HG03460 (cell line): Measurements from ENCODE around the gene BTBD9.

ENCODE experiments used
- ATAC-seq: cut with Tn5 transposase; IDR thresholded peaks from one replicate; pipeline ENCODE4 v1.9.1; 2021; ENCODE audit not compliant: unreplicated experiment

The BTBD9 gene

DNA sequence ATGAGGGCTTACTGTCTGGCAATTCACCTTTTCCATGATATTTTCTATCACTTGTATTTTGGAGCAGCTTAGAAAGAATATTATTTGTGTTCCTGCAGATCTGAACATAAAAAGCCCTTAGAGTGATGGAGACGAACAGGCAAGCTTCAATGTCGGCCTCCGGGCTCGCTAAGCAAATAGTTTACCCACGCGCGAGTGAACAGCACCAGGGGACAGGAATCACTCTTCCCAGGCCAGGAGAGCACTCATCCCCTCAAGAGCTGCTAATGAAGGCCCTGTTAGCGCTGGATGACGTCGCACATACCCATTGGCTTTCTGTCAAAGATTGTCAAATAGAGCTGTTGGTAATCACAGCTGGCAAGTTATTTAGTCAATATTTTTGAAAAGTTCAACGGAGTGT, 424.5 kb downstream of the BTBD9 start:
- ATAC-seq, result no peak

DNA sequence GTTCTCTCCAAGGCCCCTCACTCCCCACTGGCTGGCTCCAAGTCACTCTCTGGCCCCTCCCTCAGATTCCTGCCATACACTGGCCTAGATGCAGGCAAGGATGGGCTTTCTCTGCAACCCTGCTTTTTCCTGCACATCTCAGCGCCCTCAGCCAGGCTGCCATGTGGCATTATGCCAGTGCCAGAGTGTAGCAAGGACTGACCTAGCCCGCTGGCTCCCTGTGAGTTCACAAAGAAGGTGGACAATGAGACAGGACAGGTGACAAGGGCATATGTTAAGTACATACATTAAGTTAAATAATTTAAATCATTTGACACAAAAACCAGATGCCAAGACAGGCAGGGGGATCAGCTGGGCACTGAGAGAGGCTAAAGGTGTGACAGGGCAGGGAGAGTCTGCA, 425.6 kb downstream of the BTBD9 start:
- no peak for ATAC-seq

DNA sequence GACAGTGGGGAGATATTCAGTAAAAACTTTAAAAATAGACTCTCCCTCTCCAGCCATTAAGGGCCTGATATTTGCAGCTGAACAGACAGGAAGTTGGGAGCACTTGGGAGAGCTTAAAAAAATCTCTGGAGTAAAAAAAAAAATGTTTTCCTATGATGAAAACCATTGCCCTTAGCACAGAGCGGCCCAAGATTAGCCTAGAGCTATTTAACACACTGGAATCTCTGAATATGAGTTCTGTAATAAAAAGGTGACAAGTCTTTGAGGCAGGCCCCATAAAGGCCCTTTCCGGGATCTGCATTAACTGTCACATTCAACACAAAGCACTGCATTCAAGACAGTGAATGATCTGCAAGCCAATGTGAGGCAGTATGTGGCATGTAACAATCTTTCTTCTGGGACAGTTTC, 426.5 kb downstream of the BTBD9 start:
- no peak for ATAC-seq

DNA sequence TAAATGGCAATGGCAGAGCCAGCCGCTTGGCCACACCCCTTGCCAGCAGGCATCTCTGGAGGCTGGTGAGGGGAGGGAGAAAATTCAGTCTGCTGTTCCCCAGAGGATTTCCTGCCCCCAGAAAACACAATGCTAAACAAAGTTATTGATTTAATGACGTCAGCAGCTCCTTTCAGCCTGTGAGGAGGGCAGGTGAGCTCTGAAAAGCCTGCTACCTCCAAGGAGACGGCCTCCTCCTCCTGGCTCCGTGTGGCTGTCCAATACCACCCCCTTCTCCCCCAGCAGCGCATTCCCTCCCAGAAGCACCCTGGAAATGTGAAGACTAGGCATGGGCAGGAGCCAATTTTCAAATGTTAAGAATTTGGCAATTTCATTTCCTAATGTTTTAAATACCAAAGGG, 427.1 kb downstream of the BTBD9 start:
- no peak for ATAC-seq

DNA sequence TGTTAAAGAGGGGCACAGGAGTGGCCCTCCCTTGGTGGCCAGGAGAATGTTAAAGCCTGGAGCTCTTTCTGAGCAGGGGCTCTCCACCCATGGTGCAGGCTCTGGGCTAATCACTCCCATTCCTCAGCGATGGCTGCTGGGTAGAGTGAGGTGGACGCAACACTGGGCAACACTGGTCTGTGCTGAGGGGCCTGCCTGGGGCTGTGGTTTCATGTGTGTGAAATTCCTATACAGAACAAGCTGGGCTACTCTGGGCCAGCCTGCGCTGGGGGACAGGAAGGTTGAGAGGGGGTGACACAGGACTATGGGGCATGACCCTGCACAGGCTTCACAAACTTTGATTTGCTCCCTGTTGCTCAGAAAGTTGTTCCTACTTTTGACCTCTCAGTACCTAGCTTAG, 427.6 kb downstream of the BTBD9 start:
- ATAC-seq, result no peak

DNA sequence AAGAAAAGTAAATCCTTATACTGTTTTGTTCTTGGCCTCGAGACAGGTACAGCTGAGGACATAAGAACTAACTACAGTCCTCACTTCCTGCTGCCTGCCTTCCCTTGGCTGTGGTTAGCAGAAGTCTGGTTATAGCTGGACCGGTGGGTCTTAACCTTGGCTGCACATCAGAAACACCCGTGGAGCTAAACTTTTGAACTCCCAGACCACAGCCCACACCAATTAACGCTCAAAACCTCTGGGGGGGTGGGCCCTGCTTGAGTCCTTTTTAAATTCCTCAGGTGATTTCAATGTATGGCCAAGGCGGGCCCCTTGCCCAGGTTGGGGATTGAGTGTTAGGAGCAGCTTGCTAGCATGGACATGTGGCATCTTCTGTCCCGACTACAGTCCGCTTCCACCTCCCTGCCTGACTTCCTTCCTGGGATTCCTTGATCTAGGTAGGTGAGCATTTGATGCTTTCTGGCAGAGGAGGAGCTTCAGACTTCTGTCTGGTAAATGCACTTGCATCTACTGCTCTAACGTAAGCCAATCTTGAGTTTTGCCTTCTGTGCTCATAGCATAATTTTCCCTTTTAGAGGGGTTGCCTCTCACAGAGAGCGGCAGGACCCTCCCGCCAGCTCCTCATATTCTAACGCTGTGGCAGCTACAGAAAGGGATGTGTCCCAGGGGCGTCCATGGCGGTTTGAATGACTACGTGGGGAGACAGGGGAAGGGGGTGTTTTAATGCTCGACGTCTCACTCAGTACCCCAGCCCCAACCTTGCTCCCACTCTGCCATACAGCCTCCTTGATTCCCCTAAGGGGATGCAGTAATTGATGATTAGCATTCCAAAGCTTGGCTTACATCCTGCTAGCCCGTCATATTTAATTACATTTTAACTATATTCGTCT, 430.1 kb downstream of the BTBD9 start:
- ATAC-seq, result no peak

DNA sequence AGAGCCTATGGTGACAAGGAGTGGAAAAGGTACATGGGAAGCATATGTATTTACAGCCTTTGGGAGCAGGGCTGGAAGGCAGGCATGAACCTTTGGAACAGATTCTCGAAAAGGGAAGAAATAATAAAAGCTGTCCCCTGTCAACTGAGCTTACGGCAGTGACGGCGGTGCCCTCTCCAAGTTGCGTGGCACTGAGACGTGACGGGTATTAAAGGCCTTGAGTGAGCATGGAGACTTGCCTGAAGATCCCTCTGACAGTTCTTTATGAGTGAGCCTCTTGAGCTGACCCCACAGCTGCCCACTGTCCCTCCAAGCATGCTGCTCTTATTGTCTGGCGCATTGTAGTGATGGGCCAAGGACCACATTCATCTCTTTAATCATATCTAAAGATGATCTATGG, 431.7 kb downstream of the BTBD9 start:
- no peak for ATAC-seq

DNA sequence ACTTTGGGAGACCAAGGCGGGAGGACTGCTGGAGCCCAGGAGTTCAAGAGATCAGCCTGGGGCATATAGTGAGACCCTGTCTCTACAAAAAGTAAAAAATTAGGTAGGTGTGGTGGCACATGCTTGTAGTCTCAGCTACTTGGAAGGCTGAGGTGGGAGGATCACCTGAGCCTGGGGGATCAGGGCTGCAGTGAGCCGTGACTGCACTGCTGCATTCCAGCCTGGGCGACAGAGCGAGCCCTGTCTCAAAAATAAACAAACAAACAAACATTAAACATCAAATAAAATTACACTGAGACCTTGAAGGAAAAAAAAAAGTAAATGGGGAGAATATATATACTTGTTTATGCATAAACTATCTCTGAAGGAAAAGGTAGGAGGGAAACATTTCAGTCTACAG, 432.4 kb downstream of the BTBD9 start:
- ATAC-seq, result no peak

DNA sequence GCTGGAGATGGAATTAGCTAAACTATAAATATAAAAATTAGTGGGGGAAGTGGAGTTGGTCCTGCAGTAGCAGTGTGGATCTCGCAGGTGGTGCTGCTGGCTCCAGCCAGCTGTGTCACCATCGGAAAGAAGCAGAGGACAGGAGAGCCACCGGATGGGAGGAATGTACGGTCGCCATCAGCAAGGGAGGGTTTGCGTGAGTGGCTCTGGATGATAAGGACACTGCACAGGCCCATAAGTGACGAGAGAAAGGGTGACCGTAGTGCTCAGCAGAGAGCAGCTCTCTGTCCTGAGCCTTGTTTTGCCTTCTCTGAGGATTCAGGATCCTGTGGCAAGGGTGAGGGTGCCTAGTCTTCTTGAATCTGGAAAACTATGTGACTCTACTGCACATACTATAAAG, 441.5 kb downstream of the BTBD9 start:
- no peak for ATAC-seq

DNA sequence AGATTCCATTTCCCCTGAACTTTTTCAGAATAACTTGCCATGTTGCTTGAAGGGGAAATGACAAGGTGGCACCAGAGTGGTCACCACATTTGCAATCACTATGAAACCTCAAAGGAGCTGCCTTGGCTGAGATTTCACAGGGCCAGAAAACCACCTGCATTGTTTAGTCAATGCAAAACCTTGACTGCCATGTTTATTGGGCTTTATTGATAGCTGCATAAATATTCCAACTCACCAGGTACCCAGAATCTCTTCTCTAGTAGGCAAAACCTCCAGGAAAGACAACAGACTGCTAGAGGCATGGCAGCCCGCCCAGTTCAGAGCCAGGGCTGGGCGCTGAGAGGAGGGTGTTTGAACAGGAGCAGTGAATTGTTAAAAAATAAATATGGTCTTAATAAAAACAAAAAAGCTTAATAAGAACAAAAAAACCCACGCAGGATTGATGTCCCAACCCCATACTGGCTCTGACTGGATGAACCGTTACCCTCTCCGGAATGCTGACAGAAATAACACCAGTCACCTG, 444.6 kb downstream of the BTBD9 start:
- no peak for ATAC-seq

DNA sequence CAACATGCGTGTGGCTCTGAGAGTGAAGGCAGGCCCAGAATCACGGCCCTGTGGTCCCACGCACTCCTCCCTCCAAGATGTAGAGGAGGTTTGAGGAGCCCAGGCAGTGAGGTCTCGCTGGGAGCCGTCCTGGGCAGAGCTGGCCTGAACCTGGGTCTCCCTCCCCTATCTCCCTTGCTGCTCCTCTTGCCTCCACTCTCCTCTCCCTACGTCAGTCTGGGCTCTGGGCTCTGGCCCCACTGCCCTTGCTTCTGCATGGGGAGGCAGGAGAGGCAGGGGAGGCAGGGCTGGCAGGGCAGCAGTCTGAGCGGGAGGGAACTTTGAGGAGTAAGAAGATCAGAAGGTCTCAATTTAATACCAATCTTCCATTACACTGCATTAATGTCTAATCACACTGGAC, 445.1 kb downstream of the BTBD9 start:
- no peak for ATAC-seq

DNA sequence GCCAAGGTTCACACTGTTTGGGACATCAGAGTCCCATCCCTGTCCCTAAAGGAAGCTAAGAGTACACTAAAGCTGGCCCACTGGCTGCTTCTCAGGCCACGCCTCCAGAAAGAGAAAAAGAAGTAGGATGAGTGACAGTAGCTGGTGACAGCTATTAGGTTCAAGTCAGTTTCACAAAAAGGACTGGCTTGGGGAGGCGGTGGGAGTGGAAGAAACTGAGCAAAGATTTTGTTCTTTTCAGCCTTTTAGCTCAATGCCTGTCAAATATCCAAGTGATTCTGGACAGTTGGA, 445.5 kb downstream of the BTBD9 start:
- ATAC-seq, result no peak

DNA sequence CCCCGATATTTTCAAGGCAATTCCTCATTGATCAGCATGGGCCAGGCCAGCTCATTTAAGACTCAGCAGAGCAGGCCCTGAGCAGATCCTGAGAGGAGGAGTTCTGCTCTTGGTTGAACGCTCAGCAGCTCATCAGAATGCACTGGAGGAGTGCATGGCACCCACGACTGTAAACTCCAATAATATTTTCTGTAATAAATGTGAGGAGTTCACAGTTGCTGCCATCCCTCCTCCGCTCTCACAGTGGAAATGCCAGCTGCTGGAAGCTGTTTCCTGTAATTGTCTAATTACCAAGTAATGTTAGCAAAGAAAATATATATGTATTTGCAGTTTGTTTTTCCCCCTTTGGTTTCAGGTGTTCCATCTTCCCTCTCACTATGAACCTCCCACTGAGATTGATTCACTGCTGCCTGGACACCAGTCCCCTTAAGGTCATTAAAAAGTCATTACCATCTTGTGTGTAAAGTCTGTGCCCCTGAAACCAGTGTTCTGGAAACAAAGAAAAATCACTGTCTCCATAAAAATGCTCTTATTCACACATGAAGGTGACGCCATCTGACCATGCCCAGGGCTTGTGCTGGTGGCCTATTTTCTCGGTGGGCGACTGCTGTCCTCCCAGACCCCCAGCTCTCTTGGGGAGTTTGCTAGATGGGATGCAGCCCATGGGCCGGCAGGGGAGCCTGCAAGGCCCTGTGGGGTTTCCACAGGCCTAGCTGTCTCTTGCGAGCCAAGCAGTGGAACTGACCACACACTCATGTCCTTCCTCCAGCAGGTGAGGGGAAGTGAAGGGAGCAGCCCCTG, 446.0 kb downstream of the BTBD9 start:
- no peak for ATAC-seq

DNA sequence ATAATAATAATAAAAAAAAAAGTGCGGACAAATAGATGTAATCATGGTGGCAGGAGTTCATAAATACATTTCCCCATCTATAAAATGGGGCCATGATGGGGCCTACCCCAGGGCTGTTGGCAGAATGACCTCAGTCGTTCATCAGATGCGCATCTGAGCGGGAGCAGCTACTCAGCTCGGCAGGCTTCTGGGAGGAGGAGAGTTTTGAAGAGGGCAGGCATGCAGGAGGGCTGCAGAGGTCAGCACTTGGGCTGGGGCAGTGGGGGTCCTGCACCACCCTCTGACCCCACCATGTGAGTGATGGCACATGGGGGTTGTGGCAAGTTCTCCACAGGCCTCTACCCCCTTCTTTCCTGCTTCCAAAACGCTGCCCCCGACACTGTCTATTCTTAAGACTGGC, 446.7 kb downstream of the BTBD9 start:
- no peak for ATAC-seq

DNA sequence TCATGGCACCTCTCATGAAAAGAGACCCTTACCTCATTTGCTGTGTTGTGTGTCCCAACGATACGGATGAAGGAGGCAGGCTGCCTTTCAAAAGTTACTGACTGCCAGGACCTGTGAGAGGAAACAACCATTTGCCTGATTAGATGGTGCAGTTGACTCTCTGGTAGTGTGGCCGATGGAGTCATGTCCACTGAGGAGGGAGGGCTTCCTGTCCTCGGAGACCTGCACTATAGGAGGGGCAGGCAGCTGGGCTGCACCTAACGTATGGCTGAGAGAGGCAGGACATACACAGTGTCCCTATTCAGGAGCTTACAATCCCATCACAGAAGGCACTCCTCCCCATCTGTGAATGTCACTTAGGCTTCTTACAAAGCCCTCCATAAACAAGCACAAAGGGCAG, 447.2 kb downstream of the BTBD9 start:
- no peak for ATAC-seq

DNA sequence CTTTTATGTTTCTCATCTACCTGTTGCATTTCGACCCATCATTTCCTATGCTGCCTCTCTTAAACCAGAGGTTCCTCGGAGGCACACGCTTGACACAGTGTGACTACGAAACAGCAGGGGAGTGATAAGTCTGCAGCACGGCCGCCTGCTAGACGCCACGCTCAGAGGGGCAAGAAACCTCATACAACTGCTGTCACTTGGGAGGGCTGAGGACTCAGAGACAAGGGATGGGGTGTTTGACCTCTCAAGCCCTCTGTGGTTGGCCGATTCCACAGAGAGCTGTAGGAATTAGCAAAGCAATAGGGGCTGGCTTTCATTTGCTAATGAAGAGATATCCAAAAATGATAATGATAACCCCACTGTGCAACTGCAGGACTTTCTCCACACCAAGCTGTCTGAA, 447.7 kb downstream of the BTBD9 start:
- no peak for ATAC-seq

DNA sequence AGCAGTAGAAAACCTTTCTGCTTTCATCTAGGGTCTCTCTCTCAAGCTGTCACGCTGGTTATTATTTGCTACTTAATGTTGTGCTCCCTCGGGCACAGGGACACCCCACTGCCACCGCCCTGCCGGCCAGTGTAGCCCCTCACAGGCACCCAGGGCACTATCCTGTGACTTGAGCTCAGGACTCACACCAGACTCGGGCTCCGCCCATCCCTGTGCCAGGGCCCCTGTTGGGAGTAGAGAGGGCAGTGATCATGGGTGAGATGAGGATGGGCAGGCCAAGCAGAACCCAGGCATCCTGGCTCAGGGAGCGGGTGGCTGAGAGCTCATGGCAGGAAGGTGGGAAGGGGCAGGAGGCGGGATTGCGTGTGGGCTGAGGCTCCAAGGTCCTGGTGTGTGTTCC, 448.3 kb downstream of the BTBD9 start:
- no peak for ATAC-seq

DNA sequence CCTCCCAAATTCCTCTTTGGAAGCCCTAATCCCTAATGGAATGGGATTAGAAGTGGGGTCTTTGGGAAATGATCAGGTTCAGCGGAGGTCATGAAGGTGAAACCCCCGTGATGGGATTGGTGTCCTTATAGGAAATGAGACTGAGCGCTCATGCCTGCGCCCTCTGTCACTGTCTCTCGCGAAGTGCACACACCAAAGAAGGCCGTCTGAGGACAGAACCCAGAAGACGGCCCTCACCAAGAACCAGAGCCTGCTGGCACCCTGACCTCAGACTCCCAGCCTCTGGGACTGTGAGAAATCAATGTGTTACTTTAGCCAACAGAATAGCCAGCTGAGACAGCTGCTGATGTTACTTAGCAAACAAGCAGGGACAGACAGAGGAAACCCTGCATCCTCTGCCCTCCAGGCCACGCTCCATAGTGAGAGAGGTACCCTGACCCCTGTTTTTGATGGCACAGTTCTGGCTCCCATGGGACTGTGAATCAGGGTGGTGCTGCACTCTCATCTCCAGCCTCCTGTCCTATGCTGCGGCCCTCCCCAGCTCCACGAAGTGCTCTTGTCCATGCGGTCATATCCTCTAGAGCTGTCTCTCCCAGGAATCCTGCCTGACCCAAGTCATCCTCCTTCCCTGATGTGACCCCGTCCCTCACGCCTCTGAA, 450.9 kb downstream of the BTBD9 start:
- ATAC-seq, result no peak

DNA sequence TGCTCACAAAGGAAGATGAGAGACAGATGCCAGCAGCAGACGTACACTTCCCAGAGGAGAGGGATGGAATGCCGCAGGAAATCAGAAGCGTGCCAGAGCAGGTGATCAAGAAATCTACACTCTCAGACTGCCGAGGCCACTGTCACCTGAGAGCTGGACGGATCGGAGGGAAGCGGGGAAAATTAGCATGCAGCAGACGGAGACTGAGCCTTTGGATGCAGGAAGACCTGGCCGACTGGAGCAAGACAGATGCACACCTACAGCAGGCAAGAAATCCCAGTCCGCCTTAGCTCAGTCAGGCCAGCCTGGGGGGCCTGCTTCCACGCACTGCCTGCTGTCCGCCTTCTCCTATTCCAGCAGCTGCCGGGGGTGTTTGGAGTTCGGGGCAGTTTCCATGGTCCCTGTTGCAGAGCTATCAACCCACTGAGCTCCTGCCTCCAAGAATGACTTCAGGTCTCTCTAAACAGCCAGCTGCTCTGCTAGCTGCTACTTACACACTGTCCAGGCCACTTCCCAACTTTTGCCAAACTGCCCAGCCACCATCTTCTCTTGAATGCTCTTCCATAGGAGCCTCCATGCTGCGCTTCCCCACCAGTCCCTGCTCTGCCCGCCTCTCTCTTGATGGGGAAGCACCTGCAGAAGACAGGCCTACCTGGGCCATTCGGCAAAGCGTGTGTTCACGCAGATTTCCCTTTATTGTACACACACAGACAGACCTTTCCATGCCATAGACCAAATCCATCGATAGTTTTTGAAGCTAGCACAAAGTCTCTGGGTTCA, 451.7 kb downstream of the BTBD9 start:
- no peak for ATAC-seq

DNA sequence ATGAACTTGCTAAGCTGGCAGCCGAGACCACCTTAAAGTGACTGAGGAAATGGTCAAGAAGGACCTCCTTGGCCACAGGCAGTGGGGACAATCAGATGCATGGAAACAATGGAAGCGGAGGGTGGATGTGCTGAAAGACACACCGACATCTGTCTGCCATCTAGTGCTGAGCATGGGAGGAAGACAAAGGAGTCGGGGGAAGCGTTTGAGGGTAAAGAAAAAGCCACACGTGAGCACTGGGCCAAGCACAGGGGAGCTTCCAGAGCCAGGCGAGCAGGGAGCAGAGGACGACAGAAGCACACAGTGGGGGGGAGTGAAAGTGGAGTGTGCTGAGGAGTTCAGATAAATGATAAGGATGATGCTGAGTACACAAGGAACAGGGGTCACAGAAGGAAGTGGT, 452.4 kb downstream of the BTBD9 start:
- ATAC-seq, result no peak

DNA sequence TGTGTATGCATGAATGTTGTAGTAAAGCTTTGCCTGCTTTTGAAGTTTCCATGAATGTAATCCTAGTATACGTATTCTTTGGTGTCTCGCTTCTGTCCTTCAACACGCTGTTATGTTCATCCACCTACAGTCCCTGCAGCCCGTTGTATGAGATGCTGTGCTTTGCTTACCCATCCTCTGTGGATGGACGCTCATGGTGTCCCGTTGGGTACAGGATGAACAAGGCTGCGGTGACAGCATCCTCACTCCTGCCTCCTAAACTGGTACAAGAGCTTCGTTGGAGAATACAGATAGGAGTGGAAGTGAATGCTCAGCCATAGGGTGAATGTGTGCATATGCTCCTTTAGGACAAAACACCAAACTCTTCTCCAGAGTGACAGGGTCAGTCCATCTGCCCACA, 454.0 kb downstream of the BTBD9 start:
- ATAC-seq, result no peak
